GM18873 (cell line): Measurements from ENCODE around the gene RPN2.

ENCODE experiments used
- ATAC-seq: cut with Tn5 transposase; IDR thresholded peaks from one replicate; pipeline ENCODE4 v1.9.1; 2021; ENCODE audit warnings: mild to moderate bottlenecking, moderate library complexity, moderate number of reproducible peaks; ENCODE audit not compliant: unreplicated experiment, low FRiP score

Gene RPN2

DNA sequence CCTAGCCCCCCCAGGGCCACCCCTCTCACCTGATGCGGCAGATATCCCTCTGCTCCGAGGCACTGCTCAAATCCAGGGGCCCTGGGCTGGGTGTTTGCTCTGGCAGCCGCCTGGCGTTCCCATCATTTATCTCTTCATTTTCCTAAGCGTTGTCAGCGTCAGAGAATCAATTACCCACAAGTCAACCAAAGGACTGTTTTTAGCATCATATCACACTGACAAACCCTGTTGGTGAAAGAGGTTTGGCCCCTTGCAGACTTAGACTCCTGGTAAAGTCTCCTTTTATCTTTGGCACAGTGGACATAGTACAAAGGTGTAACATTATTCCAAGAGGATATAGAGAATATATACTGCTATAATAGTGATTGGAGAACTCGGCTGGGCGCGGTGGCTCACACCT, 82.6 kb downstream of the RPN2 start, which contains the start of gene GHRH:
Gene GHRH, minus strand, starts transcription at position 101 of the 400 bp plus-strand sequence. CDS start 4,925 bp downstream, outside the sequence.
- no peak for ATAC-seq

DNA sequence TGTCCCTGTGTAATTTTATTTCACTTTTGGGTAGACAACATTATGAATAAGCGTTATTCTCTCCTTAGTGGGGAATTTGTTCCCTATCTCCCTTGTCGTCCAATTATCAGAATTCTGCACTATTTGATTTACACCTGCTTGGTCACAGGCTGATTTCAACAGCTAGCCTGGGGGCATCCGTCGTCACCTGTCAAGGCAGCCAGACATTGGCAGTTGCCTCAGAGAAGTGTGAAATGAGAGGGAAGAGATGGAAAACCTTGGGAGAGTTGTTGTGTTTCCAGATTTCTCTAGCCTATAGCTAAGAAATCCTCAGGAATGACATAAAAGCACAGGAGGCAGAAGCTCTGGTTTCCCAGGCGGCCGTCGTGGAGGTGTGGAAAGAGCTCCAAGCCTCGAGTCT, 83.4 kb downstream of the RPN2 start:
- ATAC-seq, result no peak

DNA sequence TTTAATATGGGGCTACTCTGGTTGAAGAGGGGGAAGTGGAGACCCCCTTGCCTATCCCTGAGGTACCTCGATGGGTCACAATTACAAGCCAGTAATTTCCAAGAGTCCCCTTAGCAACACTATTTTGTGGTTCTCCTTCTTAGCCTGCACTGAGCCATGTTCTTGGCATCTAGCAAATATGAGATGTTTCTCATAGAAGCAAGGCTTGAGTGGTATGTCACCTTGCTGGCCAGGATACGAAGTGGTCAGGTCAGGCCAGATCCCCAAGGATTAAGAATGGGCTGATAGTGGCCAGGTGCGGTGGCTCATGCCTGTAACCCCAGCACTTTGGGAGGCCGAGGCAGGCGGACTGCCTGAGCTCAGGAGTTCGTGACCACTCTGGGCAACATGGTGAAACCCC, 84.6 kb downstream of the RPN2 start:
- no peak for ATAC-seq

DNA sequence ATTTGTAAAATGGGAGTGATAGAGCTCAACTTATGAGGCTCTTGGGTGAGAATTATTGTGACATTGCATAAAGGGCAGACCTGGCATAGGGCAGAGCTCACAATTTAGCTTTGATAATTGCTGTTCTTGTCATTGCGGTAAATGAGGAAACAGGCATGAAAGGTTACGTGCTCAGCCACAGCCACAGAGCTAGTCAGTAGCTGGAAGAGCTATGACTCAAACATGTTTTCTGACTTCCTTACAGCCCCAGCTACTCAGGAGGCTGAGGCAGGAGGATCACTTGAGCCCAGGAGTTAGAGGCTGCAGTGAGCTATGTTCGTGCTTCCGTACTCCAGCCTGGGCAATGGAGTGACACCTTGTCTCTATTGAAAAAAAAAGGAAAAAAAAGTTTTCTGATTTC, 86.0 kb downstream of the RPN2 start:
- ATAC-seq, result no peak

DNA sequence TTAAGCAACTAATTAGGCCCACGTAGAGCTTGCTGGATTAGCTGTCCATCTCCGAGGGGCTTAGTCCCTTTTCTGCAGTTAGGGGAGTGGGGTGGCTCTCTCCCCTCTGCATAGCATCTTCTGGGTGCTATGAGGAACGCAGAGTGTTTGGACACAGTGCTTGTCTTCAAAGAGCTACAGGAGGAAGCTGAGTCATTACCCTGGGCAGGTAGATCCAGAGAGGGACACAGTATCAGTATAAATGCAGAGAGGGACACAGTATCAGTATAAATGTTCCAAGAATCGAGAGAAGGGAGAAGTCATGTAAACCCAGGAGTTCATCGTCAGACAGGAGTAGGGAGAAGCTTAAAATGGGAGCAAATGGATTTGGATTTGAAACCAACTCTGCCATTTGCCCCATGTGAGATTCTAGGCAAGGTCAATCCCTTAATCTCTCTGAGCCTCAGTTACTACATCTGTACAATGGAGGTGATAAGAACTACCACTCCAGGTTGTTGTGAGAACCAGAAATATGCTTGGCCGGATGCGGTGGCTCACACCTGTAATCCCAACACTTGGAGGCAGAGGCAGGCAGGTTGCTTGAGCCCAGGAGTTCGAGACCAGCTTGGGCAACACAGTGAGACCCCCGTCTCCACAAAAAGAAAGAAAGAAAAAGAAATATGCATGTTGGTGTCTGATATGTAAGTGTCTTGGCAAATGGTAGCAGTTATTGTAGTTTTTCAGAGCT, 88.0 kb downstream of the RPN2 start:
- ATAC-seq, result no peak

DNA sequence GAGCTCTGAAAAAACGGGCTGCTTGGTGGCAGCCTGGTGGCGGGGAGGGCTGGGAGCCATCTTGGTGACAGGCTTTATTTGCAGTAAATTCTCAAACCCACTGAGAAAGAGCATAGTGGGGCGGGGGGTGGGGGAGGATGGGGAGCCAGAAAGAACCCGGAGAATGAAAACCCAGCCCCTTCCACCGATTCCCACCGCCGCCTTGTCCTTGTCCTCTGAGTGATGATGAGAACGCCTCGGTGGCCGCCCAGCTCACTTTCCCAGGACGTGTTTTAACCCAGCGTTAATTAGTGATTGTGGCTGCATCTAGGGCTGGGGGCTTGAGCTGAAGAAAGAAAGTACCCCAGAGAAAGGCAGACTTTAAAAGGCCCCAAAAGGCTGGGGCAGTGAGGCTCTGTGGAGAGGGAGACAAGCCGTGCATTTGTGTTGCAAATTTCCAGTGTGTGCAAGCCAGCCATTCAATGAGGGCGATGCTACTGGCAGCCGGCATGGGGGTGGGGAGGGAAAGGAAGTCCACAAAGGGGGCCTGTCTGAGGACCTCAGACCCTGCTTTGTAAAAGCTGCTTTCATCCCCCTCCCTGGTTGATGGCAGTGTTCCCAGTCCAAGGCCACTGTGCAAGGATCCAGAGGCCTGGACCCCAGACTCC, 88.7 kb downstream of the RPN2 start:
- no peak for ATAC-seq

DNA sequence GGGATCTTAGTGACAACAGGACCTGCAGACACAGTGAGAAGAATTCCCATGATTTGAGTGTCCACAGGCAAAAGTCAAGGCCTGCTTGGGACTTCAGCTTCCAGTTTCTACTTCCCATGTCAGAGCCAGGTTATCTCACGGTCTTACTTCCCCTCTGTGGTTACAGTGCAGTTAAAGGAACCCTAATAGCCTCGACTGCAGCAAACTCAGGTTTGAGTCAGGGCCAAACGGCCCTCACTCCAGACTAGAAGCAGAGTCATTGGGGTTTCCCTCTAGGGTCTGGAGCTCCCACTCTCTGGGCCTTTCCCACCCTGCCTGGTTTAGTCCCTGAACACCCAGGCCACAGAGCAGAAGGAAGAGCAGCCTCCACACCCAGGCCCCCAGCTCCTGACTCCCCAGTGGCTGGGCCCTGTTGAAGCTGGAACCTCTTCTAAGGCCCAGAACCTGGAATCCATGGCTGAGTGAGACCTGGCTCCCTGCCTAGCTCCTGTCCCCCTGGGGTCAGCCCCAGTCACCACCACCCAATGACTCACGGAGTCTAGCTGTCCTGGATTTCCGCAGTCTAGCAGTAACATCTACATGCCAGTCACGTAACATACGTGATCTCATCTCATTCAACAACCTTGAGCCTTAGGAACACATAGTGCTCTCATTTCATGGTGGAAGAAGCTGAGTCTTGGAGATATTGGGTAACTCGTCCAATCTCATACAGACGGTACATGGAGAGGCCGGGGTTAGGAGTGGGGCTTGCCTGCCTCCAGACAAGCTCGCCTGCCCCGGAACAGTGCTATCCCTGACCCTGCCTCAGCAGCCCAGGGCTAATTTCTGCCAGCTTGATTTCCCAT, 91.7 kb downstream of the RPN2 start:
- no peak for ATAC-seq

DNA sequence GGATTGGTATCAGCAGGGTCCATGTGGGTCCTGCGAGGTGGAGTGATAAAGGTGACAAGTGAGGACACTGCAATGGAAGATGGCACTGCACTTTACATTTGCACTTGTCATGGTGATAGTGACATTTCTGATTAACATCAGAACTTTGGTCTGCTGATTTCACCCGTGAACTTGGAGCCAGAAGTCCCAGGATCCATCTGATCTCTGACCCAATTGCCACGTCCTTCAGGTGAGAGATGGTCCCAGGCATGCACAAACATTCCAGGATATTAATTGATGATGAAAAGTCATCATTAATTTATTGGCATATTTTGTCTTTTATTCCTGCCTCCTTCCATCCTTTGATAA, 92.3 kb downstream of the RPN2 start:
- no peak for ATAC-seq

DNA sequence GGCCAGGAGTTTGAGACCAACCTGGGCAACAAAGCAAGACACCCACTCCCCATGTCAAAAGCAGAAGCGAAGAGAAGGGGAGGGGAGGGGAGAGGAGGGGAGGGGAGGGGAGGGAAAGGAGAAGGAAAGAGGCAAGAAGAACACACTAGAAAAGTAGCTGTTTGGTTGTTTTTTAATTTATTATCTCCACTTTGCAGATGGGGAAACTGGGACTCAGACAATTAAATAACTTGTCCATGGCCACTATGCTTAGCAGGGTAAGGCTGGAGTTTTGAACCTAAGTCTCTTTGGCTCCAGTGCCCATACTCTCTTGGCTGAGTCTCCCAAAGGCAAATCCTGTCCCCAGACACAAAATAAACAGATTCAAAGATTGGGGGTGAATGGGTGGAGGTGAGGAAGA, 94.9 kb downstream of the RPN2 start:
- no peak for ATAC-seq

DNA sequence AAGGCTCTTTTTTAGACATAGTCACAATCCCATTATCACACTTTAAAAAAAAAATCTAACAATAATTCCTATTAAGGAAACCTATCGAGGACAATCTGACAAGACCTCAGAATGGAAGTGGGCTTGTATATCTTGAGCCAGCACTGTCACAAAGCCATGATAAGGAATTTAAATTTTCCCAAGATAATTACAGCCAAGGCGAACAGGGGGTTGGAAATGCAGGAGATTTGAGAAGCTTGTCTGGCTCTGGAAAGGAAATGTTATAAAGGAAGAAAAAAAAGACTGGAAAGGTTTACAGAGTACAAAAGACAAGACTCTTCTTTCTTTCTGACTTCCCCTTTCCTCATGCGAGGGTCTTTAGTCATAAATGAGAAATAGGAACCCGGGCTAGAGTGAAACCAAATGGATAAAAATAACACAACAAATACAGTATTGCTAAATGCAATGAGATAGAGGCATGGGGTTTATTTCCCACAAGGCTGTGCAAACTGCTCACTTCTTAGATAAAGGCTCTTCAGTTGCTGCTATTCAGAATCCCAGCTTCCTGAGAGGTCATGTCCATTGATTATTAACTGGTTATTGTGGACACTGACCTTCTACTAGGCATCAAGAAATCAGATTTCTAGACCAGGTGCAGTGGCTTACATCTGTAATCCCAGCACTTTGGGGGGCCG, 95.9 kb downstream of the RPN2 start:
- no peak for ATAC-seq

DNA sequence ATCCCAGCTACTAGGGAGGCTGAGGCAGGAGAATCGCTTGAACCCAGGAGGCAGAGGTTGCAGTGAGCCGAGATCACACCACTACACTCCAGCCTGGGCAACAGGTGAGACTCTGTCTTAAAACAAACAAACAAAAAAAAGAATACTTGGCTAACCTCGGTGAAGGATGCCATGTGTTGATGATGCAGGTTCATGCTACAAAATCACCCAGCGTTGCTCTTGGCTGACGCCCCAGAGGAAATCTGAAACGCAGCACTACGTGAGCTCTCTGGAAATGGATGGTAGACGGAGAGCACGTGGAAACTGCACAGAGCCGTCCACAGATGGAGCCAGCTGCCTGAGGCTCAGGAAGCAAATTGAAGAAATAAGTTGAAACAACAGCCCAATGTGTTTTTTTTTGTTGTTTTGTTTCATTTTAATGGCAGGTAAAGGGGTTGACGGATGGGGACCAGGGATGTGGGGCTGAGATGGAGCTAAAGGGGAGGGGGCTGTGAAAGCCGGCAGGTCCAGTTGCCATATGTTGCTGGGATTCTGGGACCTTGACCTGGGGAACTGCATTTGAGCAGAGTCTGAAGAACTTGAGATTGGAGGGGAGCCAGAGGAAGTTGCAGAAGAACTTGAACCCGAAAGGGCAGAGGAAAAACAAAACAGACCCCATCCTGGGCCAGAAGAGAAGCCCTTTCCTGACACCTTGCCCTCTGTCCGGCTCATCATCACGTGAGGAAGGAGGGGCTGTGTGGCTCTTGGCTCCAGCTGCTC, 97.5 kb downstream of the RPN2 start:
- no peak for ATAC-seq

DNA sequence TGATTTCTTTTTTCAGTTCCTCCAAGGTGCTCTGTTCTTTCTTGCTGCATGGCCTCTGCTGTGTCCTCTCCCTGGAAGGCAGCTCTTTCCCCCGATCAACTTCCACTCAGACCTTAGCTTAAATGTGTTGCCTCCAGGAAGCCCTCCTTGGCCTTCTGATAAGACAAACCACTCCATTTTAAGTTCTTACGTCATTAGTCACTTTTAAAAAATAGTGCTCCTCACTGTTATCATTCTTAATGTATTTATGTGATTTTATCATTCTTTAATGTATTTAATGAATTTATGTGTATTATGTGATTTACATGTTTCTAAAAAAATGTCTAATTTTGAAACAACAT, 98.1 kb downstream of the RPN2 start:
- ATAC-seq, result no peak

DNA sequence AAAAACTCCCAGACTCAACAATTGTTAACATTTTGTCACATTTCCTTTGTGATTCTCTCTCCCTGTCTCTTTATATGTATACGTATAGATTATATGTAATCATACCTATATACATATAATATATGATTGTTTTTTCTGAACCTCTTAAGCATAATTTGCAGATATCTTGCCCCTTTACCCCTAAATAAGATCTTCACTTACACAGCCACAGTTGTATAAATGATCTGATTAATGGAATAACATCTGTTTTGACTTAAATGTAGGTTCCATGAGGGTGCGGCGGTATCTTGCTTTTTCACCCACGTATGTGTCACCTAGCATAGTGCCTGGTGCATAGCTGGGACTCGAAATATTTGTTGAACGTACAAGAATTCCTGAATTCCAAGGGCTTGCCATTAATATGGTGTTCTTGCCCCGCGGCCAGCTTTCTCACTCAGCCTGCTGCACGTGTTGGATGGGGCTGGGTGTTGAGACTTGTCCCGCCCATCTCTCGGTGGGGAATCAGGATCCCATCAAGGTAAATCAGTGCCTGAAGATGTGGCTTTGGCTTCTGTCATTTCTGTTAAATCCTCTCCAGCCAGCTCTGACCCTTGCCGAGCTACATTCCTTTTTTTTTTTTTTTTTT, 99.9 kb downstream of the RPN2 start:
- ATAC-seq, result no peak

DNA sequence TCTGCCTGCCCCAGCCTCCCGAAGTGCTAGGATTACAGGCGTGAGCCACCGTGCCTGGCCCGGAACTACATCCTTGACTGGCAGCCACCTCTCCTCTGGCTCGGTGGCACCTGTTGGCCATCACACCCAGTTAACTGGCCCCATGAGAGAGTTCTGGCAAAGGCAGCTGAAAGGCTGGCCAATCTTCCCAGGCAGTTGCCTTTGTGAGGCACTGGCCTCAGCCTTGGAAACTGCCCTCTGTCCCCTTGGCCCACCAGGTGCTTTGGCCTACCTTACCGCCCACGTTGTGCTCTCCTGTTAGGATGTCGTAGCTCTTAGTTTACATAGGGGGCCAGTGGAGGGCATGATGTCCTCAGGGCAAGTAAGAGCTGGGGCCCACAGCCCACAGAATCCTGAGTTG, 100.7 kb downstream of the RPN2 start:
- no peak for ATAC-seq

DNA sequence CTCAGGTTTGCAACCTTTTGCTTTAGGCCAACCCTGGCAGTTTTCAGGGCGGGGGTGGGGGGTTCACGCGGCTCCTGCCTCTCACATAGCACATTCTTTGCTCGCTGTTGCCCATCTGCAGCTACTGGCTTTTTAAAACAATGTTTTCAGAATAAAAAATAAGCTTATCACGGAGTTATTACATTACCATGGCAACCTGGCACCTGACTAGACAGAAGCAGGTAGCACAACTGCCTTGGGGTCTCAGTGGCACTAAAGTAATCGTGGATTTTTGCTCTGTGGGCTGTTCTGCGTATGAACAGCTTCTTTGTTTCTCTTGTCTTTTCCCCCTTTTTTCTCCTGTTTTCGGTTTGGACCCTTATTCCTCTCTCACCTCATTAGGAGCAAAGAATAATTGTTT, 101.3 kb downstream of the RPN2 start:
- no peak for ATAC-seq

DNA sequence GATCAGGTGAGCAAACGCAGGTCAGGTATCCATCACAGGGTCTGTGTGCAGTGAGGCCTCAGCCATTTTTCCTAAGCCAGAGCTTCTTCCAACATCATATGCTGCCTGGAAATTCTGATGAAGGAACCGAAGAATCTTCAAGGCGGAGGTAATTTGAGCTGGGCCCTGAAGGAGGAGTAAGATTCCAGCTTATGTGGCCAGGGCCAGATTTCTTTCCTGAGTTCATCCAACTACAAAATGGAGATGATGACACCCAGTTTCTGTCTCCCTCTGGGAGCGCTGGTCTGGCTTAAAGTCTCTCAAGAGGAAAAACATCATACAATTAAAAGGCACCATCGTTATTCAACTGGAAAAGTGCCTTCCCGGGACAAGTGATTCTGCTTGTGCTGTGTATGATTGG, 103.4 kb downstream of the RPN2 start:
- ATAC-seq, result no peak

DNA sequence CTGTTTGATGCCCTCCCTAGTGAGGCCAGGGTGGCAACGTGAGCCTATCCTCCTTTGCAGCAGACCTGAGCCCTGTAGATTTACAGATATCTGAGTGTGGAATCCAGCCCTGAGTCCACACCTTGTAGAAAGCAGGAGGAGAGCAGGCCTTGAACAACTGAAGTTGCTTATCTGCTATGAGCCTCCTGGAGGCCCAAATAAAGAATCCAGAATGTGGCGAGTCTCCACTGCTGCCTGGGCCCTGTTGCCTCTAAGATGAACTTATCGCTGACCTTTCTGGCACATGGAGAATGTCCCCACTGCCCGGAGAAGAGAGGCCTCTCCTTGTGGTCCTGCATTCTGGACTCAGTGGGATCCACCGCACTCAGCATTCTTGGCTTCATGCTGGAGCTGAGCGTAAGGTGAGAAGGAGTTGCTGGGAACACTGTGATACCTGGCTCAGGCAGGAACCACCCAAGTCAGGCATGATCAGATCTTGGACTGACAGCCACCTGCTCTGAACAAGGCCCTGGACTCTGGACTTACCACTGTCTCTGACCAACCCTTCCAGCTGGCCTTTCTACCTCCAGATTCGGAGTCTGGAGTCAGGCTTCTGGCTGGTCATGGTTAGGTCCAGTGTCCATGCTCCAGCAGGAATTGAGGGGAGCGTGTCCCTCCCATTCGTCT, 104.5 kb downstream of the RPN2 start:
- ATAC-seq, result no peak

DNA sequence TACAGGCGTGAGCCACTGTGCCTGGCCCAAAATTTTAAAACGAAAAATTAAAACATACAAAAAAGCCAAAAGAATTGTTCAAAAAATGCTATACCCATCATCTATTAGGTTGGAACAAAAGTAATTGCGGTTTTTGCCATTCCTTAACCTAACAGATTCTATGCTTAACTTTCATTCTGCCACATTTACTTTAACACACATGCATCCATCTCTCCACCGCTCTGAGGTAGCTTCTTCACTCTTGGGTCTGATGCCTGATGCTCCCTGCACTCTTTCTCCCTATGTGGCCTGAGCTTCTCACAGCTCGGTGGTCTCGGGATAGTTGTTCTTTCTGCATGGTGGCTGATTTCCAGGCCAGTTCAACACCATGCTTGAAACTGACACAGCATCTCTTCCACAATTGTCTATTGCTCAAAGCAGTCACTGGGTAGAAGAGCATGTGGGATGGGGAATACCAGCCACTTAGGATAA, 105.6 kb downstream of the RPN2 start:
- no peak for ATAC-seq

DNA sequence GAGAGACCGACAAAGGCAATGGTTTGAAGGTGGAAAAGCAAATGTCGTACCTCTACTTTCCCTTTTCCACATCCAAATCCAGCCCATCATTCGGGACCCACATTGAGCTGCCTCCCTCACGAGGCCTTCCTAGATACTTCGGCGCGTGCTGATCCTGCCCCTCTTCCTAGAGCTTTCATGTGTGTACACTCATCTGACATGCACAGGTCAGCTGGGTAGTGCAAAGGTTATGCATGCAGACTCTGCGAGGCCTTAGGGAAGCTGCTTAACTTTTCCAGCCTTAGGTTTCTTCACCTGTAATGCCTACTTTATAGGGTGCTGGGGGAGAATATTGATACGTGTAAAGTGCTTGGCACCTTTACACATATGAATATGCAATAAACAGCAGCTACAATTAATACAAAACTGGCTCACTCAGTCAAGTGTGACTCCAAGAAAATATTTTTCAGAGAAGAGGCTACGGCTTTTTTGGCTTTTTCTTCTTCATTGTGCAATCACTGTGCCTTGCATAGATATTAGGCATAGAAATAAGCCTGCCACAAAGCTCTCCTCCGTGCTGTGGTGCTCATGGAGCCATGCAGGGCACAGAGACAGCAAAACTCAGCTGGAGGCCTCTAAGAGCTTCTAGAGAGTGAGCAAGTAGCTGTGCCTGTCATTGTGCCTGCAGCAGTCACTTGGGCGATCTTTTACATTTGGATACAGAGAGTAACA, 106.7 kb downstream of the RPN2 start:
- ATAC-seq, result no peak
